D721Med (cell line): ENCODE data around the gene RGS9.

Source experiments
- DNase-seq: peaks from one replicate; pipeline ENCODE4 v3.0.0; 2011; ENCODE audit warnings: low spot score; ENCODE audit not compliant: insufficient read length
- FAIRE-seq: peaks from 2 replicates; lab custom pipeline; 2011; peaks lifted over from hg19 to GRCh38; lab: Jason Lieb, UNC
- CTCF ChIP-seq: IDR thresholded peaks from 2 replicates; pipeline ENCODE4 v1.5.1; 2012; ENCODE audit warnings: mild to moderate bottlenecking, control low read depth; ENCODE audit not compliant: insufficient read depth; ENCODE audit errors: missing control alignments

The RGS9 gene

GRCh38 chr17:65158622-65159021 lies 21.5 kb downstream of the RGS9 start:
- FAIRE-seq = no peak
- DNase-seq = no peak
- no peak for TF ChIP-seq CTCF

DNA sequence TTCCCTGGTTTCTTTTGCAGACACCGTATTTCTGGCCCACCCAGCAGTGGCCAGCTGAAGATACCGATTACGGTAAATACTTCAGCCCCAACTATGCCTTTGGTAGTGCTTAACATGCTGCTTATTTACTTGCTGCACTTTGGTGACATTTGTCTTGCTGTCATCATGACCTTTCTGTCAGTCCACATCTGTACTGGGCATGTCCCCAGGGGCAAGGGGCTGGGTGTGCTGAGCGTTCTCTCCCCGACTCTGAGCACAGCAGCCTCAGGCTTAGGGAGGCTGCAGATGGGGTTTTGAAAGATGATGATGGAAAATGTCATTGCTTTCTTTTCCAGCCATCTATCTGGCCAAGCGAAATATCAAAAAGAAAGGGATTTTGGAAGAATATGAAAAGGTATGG lies 23.3 kb downstream of the RGS9 start:
- DNase-seq (no peak), FAIRE-seq (no peak)
- no peak for TF ChIP-seq CTCF

DNA sequence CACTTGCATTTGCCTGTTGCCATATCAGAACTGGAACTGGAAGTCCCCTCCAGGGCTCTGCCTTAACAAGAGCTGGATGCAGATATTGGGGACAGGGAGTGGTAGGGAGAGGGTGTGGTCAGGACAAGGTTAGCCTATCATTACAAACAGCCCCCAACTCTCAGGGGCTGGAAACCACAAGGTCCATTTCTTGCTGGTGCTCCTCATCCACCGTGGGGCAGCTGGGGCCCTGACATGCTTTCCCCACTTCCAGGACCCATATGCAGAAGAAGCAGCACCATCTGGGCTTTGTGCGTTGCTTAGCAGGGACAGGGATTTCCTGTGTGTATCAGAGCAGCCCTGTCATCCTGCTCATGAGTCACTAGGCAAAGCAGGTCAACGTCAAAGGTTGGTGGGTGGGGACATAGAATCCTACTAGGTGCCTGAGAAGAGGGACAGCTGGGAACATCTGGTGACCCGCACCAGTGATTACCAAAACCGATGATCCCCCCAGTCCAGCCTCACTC lies 26.9 kb downstream of the RGS9 start:
- no peak for DNase-seq

GRCh38 chr17:65166787-65167186 lies 29.6 kb downstream of the RGS9 start:
- no peak for FAIRE-seq
- TF ChIP-seq CTCF = no peak
- no peak for DNase-seq

More for the DNA sequence above, 26.9 kb downstream of the RGS9 start:
- no peak for TF ChIP-seq CTCF
- FAIRE-seq = no peak

DNA sequence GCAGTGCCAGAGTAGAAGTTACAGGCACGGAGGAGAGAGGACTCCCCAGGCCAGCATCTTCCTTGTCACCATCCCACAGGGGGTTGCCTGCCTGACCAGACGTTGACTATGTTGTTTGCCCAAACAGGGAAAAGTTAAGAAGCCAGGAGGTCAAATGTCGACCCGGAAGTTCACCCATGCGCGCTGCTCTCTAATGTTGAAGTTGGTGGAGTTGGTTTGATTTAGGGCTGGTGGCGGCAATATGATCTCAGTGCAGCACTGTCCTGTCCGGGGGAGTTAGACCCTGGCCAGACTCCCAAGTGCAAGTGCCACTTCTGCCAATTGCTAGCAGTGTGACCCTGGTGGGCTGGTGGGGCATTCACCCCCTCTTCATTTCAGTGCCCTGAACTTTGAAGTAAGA lies 30.4 kb downstream of the RGS9 start:
- DNase-seq = no peak
- FAIRE-seq = no peak
- TF ChIP-seq CTCF = no peak

DNA sequence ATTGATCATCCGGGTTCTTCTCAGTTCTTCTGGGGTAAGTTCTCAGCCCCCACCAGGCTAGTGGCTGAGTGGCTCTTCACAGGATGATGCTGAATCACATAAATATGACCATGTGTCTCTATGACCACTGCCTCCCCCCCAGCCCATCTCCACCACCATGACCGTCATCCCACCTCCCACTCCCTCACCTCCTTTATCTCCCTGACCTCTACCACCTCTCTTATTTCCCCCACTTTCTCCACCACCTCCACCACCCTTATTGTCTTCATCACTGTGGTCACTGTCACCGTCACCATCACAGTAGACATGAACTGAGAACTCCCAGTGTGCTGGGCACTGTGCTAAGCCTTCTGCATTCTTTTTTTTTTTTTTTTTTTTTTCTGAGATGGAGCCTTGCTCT lies 32.5 kb downstream of the RGS9 start:
- DNase-seq (no peak), FAIRE-seq (no peak)
- TF ChIP-seq CTCF = no peak

DNA sequence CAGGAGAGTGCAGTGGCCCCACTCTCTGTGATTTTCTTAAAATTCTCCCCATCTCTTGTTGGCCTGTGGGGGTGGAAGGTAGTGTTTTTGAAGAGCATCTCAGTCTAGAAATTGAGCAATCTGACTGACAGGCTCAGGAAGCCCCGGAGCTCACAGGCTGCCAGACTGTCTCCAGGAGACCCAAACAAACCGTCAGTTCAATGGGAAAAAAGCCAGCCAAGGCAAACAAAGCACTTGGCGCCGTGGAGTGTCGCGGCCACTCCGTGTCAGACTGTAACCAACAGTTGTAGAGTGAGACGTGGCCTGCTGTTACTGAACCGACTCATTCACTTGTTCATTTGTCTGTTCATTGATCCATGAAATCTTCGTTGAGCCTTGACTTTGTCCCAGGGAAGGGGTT lies 33.7 kb downstream of the RGS9 start:
- DNase-seq (no peak), FAIRE-seq (no peak)
- no peak for TF ChIP-seq CTCF
